ENCODE results near the gene HOXA6.

DNA sequence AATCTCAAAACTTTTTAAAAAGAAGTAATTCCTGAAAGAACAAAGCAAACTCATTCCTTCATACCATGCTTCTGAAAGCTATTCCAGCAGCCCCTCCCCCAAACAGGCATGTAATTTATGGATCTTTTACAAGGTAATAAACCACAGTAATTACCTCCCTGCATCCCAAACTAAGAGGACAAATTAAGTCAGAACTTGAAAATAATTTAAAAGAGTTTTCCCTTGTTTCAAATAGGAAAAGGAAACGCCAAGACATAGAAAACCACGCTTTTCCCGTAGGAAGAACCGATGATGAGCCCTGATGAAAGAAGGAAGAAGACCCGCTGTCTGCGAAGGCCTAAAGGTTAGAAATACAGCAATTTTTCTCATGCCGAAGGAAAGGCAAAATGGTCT, 25.9 kb downstream of the HOXA6 start:
- TF ChIP-seq, protein P1, sequence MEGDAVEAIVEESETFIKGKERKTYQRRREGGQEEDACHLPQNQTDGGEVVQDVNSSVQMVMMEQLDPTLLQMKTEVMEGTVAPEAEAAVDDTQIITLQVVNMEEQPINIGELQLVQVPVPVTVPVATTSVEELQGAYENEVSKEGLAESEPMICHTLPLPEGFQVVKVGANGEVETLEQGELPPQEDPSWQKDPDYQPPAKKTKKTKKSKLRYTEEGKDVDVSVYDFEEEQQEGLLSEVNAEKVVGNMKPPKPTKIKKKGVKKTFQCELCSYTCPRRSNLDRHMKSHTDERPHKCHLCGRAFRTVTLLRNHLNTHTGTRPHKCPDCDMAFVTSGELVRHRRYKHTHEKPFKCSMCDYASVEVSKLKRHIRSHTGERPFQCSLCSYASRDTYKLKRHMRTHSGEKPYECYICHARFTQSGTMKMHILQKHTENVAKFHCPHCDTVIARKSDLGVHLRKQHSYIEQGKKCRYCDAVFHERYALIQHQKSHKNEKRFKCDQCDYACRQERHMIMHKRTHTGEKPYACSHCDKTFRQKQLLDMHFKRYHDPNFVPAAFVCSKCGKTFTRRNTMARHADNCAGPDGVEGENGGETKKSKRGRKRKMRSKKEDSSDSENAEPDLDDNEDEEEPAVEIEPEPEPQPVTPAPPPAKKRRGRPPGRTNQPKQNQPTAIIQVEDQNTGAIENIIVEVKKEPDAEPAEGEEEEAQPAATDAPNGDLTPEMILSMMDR (IDR thresholded peaks at IDR 0.05; ENCODE audit: borderline replicate concordance, extremely low read depth, low read length, poor library complexity, severe bottlenecking): no peak
- TF ChIP-seq EZH2 (IDR thresholded peaks at IDR 0.05; ENCODE audit: borderline replicate concordance, low read depth, low read length, severe bottlenecking): no peak

Data from DND-41 (cell line).